ENCODE results near the gene ARL6IP4.

DNA sequence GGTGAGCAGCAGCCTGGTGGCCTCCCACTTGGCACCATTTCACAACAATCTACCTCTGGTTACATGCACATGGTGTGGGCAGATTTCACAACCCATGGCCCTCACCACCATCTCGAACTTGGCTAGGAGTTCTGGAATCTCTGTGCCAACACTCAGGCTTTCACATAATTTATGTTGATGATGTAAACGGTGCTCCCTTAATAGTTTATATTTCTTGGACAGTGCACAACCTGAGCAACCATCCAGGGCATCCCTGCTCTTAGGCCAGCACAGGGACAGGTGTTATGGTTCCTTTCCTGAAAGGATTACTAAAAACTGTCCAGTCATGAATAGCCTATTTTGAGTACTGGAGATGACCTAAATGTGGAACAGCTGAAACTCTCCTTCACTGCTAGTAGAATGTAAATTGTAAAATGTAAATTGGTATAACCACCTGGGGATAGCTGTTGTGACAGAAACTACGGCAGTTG lies 42.8 kb upstream of the ARL6IP4 start:
- TF ChIP-seq CTCF (IDR thresholded peaks at IDR 0.05) (no peak), POLR2A (IDR thresholded peaks at IDR 0.05) (no peak), EP300 (IDR thresholded peaks at IDR 0.05) (no peak)
